Ishikawa (cell line): ENCODE results near the gene GGCX.

Experiments used
- CREB1 ChIP-seq: IDR thresholded peaks from 2 replicates; pipeline ENCODE4 v1.6.1; 2012; ENCODE audit warnings: low read depth
- EP300 ChIP-seq: IDR thresholded peaks from 2 replicates; pipeline ENCODE4 v1.6.1; 2012; ENCODE audit warnings: borderline replicate concordance
- FOXM1 ChIP-seq: IDR thresholded peaks from 2 replicates; pipeline ENCODE4 v1.6.1; 2012; ENCODE audit warnings: low read depth, borderline replicate concordance
- TF ChIP-seq, protein P1 (sequence below): IDR thresholded peaks from 2 replicates; pipeline ENCODE4 v1.6.1; 2012; ENCODE audit warnings: low read depth, mild to moderate bottlenecking

DNA sequence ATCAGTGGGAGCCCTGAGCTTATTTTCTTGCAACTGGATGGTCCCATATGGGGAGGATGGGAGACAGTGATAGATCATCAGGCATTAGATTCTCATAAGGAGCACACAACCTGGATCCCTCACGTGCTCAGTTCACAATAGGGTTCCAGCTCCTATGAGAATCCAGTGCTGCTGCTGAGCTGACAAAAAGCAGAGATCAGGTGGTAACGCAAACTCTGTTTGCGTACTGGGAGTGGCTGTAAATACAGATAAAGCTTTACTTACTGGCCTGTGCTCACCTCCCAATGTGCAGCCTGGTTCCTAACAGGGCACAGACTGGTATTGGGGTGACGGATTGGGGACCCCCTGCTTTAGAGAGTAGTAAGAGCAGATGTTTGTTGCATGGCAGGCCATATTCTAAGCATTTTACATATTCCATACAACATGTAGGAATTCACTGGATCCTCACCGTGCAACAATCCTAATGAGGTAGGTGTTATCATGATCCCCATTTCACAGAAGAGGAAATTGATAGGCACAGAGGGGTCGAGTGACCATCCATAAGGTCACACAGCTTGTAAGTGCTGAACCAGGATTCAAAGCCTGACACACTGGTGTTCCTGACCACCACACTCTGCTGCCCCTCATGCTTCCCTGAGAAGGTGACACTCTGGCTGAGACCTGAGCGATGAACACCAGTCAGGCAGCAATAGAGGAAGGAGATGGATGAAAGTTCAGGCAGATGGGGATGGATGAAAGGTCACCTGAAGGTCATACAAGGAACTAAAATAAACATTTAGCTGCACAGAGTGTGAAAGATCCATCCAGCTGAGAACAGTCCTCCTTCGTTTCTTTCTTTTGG is 38.0 kb downstream of the GGCX start:
- no peak for TF ChIP-seq EP300
- TF ChIP-seq, protein P1, sequence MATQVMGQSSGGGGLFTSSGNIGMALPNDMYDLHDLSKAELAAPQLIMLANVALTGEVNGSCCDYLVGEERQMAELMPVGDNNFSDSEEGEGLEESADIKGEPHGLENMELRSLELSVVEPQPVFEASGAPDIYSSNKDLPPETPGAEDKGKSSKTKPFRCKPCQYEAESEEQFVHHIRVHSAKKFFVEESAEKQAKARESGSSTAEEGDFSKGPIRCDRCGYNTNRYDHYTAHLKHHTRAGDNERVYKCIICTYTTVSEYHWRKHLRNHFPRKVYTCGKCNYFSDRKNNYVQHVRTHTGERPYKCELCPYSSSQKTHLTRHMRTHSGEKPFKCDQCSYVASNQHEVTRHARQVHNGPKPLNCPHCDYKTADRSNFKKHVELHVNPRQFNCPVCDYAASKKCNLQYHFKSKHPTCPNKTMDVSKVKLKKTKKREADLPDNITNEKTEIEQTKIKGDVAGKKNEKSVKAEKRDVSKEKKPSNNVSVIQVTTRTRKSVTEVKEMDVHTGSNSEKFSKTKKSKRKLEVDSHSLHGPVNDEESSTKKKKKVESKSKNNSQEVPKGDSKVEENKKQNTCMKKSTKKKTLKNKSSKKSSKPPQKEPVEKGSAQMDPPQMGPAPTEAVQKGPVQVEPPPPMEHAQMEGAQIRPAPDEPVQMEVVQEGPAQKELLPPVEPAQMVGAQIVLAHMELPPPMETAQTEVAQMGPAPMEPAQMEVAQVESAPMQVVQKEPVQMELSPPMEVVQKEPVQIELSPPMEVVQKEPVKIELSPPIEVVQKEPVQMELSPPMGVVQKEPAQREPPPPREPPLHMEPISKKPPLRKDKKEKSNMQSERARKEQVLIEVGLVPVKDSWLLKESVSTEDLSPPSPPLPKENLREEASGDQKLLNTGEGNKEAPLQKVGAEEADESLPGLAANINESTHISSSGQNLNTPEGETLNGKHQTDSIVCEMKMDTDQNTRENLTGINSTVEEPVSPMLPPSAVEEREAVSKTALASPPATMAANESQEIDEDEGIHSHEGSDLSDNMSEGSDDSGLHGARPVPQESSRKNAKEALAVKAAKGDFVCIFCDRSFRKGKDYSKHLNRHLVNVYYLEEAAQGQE = no peak
- TF ChIP-seq FOXM1 = no peak
- no peak for TF ChIP-seq CREB1
